G401 (cell line): ENCODE results near the gene TNFSF13. TPM values are rescaled to one million over a fixed set of nuclear protein-coding genes. Genes with fewer than 3 reads are reported as not detected.

Experiments
- DNase-seq: peaks from one replicate; pipeline ENCODE4 v3.0.0-alpha.2; 2015; ENCODE audit warnings: low spot score
- in situ Hi-C: cut with HindIII; loops from 2 replicates; pipeline ENCODE4 v1.10.0; 2016; ENCODE audit warnings: low sequenced_read_pairs, mixed read lengths
- total RNA-seq: library from RNA; depleted of rRNA; stranded (reverse); fragments of >200 nt; shearing (Covaris generic); gene quantifications from 2 replicates; pipeline ENCODE4 v1.2.3, GENCODE V29; 2014

Gene TNFSF13
- total RNA-seq, 1 experiment from 2014 or later = not detected

DNA sequence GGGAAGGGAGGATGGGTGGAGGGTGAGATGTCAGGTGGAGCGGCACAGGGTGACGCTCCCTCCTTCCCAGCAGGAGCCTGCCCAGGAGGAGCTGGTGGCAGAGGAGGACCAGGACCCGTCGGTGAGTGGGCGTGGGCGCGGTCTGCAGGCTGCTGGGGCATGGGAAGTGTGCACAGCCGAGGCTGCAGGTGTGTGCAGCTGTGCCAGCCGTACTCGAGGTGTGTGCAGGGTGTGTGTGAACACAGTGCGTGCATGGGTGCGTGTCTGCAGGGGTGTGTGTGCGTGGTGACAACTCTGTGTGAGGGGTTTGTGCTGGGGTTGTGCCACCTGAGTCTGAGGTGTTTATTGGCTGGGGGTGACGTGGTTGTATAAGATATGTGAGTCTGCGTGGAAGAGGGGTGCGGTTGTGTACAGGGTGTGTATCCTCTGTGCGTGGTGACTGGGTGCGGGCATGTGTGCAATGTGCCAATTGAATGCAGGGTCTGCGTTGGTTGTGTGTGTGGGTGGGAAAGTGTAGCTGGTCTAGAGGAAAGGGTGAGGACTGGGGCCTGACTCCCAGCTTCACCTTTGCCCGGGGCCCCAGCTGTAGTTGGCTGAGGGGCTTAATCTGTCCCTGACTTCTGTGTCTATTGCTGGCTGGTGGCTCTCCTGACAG lies 9.0 kb upstream of the TNFSF13 start:
- in situ Hi-C loops = no loop called here
- DNase-seq = peak; percentile 38

DNA sequence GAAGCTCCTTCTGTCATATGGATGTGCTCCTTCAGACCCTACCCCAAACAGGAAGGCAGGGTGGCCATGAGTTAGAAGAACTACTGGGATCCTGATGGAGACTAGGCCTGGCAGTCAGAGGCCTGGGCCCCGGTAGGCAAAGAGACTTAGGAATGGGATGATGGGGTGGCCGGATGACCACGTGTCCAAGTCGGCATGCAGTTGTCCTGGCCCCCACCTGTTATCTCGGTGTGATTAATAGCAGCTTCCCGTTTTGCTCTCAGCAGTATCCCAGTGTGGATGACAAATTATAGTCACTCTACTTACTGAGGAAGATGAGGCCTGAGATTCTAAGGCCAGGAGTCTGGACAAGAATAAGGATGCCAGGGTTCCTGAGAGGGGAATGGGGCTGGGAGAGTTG lies 8.2 kb upstream of the TNFSF13 start:
- in situ Hi-C loops = no loop called here
- no peak for DNase-seq

DNA sequence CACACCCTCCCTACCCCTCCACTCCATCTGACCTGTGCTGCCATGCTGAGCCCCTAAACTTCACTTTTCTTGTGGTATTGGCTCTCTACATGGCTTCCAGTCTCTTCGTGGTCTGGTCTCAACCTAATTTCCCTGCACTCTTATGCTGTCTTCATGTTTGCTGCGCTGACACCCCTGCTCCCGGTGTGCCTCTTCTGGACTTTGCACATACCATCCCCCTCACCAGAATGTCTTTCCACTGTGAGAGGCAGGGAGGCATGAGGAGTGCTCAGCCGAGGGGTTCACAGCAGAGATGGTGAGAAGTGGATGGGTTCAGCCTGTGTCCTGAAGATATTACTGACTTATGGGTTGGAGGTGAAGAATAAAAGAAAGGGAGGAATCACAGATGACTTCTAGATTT lies 7.2 kb upstream of the TNFSF13 start:
- in situ Hi-C loops = no loop called here
- no peak for DNase-seq

DNA sequence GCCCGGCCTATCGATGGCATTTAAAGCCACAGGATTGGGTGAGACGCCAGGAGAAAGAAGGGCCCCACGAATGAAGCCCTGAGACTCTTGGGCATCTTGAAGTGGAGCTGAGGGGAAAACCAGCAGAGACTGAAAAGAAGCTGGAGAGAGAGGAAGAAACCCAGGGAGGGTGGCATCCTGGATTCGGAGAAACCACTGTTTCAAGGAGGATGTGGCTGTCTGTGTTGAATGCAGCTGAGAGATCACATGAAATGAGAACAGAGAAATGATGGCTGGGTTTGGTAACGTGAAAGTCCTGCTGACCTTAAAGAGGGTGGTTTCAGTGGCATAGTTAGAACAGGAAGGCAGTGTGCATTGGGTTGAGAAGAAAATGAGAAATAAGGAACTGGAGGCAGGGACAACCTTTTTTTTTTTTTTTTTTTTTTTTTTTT lies 5.9 kb upstream of the TNFSF13 start:
- DNase-seq = no peak
- in situ Hi-C loops = no loop called here

DNA sequence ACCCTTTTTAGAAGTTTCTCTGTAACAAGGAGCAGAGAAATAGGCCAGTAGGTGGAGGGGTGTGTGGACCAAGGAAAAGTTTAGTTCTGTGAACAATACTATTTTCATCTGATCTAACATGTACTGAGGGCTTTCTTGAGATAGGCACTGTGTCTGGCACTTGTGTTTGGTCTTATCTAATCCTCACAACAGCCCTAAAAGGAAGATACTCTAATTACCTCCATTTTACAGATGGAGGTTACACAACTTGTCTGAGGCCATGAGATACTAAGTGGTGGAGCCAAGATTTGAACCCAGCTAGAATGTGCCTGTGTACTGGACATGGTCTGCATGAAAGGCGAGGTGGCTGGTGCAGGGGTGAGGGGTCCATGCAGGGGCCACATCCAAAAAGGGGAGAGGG lies 5.2 kb upstream of the TNFSF13 start:
- in situ Hi-C loops = no loop called here

DNA sequence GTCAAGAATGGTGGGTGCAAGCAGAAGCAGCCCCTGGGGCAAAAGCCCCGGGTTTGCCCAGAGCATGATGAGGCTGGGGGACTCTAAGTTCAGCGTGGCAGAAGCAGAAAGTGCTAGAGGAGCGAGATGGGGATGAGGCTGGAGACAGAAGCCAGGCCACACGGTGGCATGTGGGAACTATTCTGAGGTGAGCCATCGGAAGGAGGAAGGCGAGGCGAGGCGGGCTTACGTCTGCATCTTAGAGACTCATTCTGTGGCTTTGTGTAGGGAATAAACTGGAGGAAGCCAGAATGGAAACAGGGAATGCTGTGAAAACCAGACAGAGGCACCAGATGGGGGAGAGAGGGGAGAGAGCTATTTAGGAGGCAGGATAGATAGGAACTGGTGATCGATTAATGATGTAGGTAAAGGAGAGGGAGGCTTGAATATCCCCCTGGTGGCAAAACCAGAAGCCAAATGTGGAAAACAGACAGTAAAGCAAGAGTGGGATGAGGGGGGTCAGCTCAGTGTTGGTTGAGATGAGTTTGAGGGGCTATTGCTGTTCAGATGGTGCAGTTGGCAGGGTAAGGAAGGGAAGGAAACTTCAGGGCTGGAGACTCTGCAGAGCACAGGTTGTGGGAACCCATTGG lies 3.1 kb upstream of the TNFSF13 start:
- DNase-seq = no peak
- in situ Hi-C loops = no loop called here

More for the DNA sequence above, 5.2 kb upstream of the TNFSF13 start:
- DNase-seq = no peak

DNA sequence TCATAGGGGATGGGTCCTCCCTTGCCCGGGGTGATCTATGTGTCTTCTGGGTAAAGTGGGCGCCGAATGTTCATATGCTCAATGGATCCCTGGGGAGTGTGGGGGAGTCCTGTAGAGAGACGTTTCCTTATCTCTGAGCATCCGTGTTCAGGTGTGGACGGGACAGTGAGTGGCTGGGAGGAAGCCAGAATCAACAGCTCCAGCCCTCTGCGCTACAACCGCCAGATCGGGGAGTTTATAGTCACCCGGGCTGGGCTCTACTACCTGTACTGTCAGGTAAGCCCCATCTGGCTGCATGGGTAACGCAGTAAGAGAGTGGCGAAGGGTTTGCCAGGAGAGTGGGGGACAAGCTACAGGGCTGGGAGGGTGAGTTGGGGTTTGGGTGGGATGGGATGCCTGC lies 1.9 kb upstream of the TNFSF13 start:
- in situ Hi-C loops = no loop called here
- DNase-seq = no peak

DNA sequence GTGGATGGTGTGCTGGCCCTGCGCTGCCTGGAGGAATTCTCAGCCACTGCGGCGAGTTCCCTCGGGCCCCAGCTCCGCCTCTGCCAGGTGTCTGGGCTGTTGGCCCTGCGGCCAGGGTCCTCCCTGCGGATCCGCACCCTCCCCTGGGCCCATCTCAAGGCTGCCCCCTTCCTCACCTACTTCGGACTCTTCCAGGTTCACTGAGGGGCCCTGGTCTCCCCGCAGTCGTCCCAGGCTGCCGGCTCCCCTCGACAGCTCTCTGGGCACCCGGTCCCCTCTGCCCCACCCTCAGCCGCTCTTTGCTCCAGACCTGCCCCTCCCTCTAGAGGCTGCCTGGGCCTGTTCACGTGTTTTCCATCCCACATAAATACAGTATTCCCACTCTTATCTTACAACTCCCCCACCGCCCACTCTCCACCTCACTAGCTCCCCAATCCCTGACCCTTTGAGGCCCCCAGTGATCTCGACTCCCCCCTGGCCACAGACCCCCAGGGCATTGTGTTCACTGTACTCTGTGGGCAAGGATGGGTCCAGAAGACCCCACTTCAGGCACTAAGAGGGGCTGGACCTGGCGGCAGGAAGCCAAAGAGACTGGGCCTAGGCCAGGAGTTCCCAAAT lies 1.3 kb upstream of the TNFSF13 start:
- in situ Hi-C loops = no loop called here

DNA sequence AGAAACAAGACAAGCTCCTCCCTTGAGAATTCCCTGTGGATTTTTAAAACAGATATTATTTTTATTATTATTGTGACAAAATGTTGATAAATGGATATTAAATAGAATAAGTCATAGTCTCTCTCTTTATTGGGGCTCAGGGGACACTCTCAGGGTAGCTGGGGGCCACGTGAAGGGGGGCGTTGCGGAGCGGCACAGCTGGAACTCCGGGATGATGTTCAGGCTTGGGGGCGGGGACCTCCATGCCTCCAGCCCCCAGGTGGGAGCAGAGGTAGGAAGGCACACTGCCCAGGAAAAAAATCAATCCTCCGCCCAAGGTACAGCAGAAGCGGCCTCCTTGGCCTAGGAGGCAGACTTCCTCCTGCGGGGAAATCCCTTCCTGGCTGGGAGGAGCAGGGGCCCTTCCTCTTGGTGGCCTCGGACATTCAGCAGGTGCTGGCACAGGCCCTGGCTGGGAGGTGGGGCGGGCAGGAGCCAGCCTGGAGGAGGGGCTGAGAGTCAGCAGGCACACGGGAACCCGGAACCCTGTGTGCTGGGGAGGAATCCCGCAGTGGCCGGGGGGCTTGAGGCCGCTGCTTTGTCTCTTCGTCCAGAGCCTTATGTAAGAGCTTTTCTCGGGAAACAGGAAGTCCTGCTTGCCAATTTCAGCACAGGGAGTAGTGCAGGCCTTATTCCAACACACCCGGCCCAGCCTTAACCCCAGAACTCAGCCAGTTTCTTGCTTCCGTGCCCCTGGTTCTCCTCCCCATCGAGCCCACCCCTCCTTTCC lies 591 bp upstream of the TNFSF13 start:
- in situ Hi-C loops = no loop called here
- DNase-seq = peak; percentile 85

More for the DNA sequence above, 1.3 kb upstream of the TNFSF13 start:
- DNase-seq = no peak

DNA sequence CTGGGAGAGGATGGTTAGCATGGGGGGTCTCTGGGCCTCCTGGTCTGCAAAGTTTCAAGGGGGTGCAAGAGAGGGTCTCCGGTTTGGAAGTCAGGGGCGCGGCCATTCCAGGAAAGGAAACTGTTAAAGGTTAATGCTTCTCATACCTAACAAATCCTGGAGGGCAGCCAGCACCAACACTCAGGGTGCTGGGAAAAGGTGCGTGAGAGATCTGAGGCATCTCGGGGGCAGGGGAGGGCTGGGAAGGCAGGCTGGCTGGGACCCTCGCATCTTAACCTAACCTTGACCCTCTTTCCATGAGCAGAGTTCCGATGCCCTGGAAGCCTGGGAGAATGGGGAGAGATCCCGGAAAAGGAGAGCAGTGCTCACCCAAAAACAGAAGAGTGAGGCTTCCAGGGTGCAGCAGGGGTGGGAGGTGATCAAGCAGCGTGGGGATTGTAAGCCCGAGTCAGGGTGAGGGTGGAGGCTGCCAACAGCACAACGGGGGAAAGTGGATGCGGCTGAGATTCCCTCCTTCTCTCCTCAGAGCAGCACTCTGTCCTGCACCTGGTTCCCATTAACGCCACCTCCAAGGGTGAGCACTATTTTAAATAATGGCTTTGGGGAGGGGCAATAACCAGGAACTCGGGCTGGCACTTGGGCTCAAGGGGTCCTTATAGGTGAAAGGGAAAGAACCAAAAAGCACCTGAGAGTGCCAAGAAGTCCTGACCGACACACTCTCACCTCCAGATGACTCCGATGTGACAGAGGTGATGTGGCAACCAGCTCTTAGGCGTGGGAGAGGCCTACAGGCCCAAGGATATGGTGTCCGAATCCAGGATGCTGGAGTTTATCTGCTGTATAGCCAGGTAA lies 996 bp downstream of the TNFSF13 start:
- in situ Hi-C loops = no loop called here
- DNase-seq = no peak

DNA sequence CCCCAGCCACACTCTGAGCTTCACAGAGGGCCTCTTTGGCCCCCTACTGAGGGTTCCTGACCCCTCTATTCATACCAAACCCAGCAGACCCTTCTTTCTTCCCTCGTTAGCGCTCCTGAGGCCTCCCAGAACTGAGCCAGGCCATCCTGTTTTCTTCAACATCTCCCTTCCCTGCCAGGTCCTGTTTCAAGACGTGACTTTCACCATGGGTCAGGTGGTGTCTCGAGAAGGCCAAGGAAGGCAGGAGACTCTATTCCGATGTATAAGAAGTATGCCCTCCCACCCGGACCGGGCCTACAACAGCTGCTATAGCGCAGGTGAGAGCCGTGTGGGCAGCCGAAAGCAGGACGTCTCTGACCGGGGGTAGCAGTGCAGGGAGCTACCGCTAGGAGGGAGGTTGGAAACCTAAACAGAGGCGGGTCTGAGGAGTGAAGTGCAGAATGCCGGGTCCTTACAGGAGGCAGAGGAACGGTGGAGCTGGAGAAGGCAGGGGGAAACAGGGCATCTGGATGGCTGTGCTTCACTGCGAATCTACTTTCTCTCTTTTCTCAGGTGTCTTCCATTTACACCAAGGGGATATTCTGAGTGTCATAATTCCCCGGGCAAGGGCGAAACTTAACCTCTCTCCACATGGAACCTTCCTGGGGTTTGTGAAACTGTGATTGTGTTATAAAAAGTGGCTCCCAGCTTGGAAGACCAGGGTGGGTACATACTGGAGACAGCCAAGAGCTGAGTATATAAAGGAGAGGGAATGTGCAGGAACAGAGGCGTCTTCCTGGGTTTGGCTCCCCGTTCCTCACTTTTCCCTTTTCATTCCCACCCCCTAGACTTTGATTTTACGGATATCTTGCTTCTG lies 1.9 kb downstream of the TNFSF13 start:
- in situ Hi-C loops = no loop called here
- DNase-seq = no peak

DNA sequence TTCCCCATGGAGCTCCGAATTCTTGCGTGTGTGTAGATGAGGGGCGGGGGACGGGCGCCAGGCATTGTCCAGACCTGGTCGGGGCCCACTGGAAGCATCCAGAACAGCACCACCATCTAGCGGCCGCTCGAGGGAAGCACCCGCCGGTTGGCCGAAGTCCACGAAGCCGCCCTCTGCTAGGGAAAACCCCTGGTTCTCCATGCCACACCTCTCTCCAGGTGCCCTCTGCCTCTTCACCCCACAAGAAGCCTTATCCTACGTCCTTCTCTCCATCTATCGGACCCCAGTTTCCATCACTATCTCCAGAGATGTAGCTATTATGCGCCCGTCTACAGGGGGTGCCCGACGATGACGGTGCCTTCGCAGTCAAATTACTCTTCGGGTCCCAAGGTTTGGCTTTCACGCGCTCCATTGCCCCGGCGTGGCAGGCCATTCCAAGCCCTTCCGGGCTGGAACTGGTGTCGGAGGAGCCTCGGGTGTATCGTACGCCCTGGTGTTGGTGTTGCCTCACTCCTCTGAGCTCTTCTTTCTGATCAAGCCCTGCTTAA lies 2.6 kb downstream of the TNFSF13 start:
- peak; percentile 88 for DNase-seq
- in situ Hi-C loops = no loop called here

DNA sequence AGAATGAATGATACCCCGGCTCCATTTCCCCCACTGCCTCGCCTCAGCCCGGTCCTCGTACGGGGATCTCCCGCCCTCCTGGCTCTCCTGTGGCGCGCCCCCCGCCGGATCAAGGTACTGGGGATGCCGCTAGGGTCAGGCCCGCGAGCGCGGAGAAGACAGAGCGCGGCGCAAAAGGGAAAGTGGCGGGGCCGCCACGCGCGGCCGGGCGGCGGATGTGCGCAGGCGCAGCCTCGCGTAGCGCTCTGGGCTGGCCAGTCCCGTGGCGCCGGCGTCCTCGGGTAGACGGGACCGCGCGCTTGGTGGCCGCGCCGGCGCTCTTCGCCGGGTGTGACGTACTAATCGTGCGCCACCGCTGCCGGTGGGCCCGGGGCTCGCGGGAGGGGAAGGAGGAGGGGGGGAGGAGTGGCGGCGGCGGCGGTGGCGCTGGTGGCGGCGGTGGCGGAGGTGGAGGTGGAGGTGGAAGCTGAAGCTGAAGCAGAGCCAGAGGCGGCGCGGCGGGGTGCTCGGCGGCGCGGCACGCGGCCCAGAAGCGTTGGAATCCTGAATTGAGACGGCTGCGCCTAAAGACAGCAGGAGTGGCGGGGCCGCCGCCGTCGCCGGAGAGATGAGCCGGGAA lies 3.1 kb downstream of the TNFSF13 start, which contains the start of gene SENP3:
Gene SENP3 (plus strand): TSS at position 331 of the 619 bp plus-strand sequence. CDS start 1,158 bp downstream, outside the sequence.
- in situ Hi-C loops = no loop called here
- peak; percentile 82 for DNase-seq

DNA sequence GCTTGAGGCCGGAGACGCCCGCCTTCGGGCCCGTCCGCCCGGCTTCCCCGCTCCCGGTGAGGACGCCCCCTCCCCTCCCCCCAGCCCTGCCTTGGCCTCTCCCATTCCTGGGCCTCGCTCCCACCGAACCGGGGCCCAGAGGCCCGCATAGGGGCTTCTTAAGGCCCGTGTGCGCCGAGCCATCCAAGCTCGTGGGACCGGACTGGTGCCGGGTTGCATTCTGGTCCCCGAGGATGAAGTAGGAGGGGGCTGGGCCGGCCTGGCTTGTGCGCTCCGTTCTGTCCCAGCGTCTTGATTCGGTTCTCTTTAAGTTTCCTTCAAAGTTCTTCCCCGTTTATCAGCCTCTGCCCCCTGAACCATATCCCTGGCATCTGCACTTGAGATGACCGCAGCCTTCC lies 3.7 kb downstream of the TNFSF13 start:
- in situ Hi-C loops = no loop called here
- DNase-seq = no peak

DNA sequence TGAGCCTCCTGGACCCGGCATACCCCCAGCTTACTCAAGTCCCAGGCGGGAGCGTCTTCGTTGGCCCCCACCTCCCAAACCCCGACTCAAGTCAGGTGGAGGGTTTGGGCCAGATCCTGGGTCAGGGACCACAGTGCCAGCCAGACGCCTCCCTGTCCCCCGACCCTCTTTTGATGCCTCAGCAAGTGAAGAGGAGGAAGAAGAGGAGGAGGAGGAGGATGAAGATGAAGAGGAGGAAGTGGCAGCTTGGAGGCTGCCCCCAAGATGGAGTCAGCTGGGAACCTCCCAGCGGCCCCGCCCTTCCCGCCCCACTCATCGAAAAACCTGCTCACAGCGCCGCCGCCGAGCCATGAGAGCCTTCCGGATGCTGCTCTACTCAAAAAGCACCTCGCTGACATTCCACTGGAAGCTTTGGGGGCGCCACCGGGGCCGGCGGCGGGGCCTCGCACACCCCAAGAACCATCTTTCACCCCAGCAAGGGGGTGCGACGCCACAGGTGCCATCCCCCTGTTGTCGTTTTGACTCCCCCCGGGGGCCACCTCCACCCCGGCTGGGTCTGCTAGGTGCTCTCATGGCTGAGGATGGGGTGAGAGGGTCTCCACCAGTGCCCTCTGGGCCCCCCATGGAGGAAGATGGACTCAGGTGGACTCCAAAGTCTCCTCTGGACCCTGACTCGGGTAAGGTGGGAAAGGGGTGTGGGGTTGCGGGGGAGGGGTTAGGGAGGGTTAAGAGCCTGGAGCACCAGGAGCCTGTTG lies 4.7 kb downstream of the TNFSF13 start:
- in situ Hi-C loops = no loop called here
- DNase-seq = no peak

DNA sequence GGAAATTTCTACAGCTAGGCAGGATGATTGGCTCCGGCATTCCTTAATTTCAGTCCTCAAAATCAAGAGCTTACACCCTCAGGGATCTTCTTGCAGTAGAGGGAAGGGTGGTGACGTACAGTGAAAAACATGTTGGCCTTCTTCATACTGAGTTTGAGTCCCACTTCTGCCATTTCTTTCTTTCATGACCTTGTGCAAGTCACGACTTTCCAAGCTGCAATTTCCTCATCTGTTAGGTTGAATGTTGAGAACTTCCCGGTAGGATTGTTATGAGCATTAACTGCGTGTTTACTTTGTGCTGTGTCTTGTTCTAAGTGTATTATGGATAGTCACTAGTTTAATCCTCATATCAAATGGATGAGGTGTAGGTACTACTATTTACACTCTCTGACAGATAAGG lies 11.0 kb downstream of the TNFSF13 start:
- DNase-seq = no peak
- in situ Hi-C loops = no loop called here

DNA sequence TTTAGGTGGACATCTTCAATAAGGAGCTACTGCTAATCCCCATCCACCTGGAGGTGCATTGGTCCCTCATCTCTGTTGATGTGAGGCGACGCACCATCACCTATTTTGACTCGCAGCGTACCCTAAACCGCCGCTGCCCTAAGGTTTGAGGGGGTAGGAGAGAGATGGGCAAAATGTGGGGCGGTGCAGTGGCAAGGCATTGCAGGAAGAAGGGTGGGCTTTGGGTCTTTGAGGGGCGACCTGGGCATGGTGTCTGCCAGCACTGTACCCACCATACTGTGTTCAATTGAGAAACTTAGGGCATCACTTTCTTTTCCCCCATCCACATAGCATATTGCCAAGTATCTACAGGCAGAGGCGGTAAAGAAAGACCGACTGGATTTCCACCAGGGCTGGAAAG lies 11.8 kb downstream of the TNFSF13 start:
- DNase-seq = no peak
- in situ Hi-C loops = no loop called here
